OCI-LY1 (cell line): ENCODE measurements around the gene GOT2.

Experiments used
- H2AFZ ChIP-seq: fragments of 200-600 bp; sonication (generic), shearing (Covaris generic); 2 replicates; pipeline ENCODE4 v1.6.0; 2014; ENCODE audit warnings: antibody characterized with exemption, mild to moderate bottlenecking, low read length
- H3F3A ChIP-seq: fragments of 200-600 bp; sonication (generic), shearing (Covaris generic); 2 replicates; pipeline ENCODE4 v1.6.0; 2014; ENCODE audit warnings: mild to moderate bottlenecking, antibody characterized with exemption, low read length, moderate library complexity; ENCODE audit not compliant: insufficient read depth
- H3K27ac ChIP-seq: fragments of 200-600 bp; sonication (generic); 2 replicates; pipeline ENCODE4 v1.5.1; 2014; ENCODE audit warnings: low read length, mixed run types, mild to moderate bottlenecking, low read depth; ENCODE audit not compliant: poor library complexity, severe bottlenecking
- H3K27me3 ChIP-seq: fragments of 200-600 bp; sonication (generic); 2 replicates; pipeline ENCODE4 v1.6.0; 2014; ENCODE audit warnings: antibody characterized with exemption, mild to moderate bottlenecking, low read length, moderate library complexity; ENCODE audit not compliant: insufficient read depth
- H3K36me3 ChIP-seq: fragments of 200-600 bp; sonication (generic); 2 replicates; pipeline ENCODE4 v1.6.1; 2014; ENCODE audit warnings: mild to moderate bottlenecking, antibody characterized with exemption, low read length, moderate library complexity, mixed read lengths; ENCODE audit not compliant: insufficient read depth
- H3K4me1 ChIP-seq: fragments of 200-600 bp; sonication (generic); 2 replicates; pipeline ENCODE4 v1.5.1; 2014; ENCODE audit warnings: mild to moderate bottlenecking, low read length, moderate library complexity; ENCODE audit not compliant: insufficient read depth, severe bottlenecking
- H3K4me2 ChIP-seq: fragments of 200-600 bp; sonication (generic), shearing (Covaris generic); 2 replicates; pipeline ENCODE4 v1.6.1; 2014; ENCODE audit warnings: low read length
- H3K4me3 ChIP-seq: fragments of 200-600 bp; sonication (generic); 2 replicates; pipeline ENCODE4 v1.5.1; 2014; ENCODE audit warnings: low read length, low read depth, mild to moderate bottlenecking, mixed read lengths; ENCODE audit not compliant: poor library complexity, severe bottlenecking
- H3K79me2 ChIP-seq: fragments of 200-600 bp; shearing (Covaris generic); 2 replicates; pipeline ENCODE4 v1.6.1; 2016; ENCODE audit warnings: mixed run types, low read length, mixed read lengths; ENCODE audit not compliant: insufficient read depth
- H3K9ac ChIP-seq: fragments of 200-600 bp; sonication (generic), shearing (Covaris generic); 2 replicates; pipeline ENCODE4 v1.6.1; 2014; ENCODE audit warnings: mild to moderate bottlenecking, low read length, mixed read lengths
- H3K9me2 ChIP-seq: fragments of 200-600 bp; sonication (generic), shearing (Covaris generic); 2 replicates; pipeline ENCODE4 v1.6.1; 2014; ENCODE audit warnings: low read depth, mild to moderate bottlenecking, low read length, mixed read lengths
- H3K9me3 ChIP-seq: fragments of 200-600 bp; shearing (Covaris generic); 2 replicates; pipeline ENCODE4 v1.6.1; 2014; ENCODE audit warnings: low read length, mixed read lengths
- H4K20me1 ChIP-seq: fragments of 200-600 bp; sonication (generic), shearing (Covaris generic); 2 replicates; pipeline ENCODE4 v1.6.0; 2016; ENCODE audit warnings: mild to moderate bottlenecking, low read length; ENCODE audit not compliant: insufficient read depth
- CTCF ChIP-seq: fragments of 200-600 bp; sonication (generic), shearing (Covaris generic); IDR thresholded peaks from 2 replicates; pipeline ENCODE4 v1.5.1; 2017; ENCODE audit warnings: mild to moderate bottlenecking, antibody characterized with exemption, low read length, moderate library complexity, mixed read lengths
- EZH2 ChIP-seq: fragments of 200-600 bp; sonication (generic), shearing (Covaris generic); IDR thresholded peaks from 2 replicates; pipeline ENCODE4 v1.8.0; 2017; ENCODE audit warnings: borderline replicate concordance, mixed run types, mild to moderate bottlenecking, antibody characterized with exemption, low read length, moderate library complexity, mixed read lengths

GOT2 gene

GRCh38 chr16:58684354-58685083 is 49.6 kb downstream of the GOT2 start, which contains the start of gene SLC38A7:
Gene SLC38A7, minus strand, starts transcription at chr16:58684770. Its CDS starts 4,644 bp downstream, at chr16:58680126.
- Histone ChIP-seq H3K9ac (peak within 1 kb of the TSS; percentile 84), H3F3A (no peaks in the 10 kb centered on the region), H3K9me3 (no peaks in the 10 kb centered on the region), H2AFZ (peak within 1 kb of the TSS; percentile 100), H3K4me1 (peaks cover 15% of the 10 kb centered on the region), H3K79me2 (no peaks in the 10 kb centered on the region), H3K27me3 (no peaks in the 10 kb centered on the region), H3K4me2 (peak within 1 kb of the TSS; percentile 96), H4K20me1 (no peaks in the 10 kb centered on the region), H3K36me3 (0 out of 2 replicates have a peak, but pooled peaks cover 6% of the 10 kb centered on the region), H3K4me3 (peak within 1 kb of the TSS; percentile 98), H3K27ac (no peak within 1 kb of the TSS), H3K9me2 (no peaks in the 10 kb centered on the region)
- no peak for TF ChIP-seq EZH2
- TF ChIP-seq CTCF, result no peak

- Histone ChIP-seq H3K36me3 (0 out of 2 replicates have a peak, but pooled peaks cover 7% of the 10 kb centered on the region), H3K9ac (peak overlapping the region; percentile 84), H3K4me2 (peak overlapping the region; percentile 96), H2AFZ (peak overlapping the region; percentile 75), H3K79me2 (no peaks in the 10 kb centered on the region), H3K27me3 (no peaks in the 10 kb centered on the region), H3K27ac (no peak overlapping the region), H3F3A (no peaks in the 10 kb centered on the region), H3K9me2 (no peaks in the 10 kb centered on the region), H3K4me3 (peak overlapping the region; percentile 98), H3K4me1 (peaks cover 15% of the 10 kb centered on the region), H3K9me3 (no peaks in the 10 kb centered on the region), H4K20me1 (no peaks in the 10 kb centered on the region)
- no peak for TF ChIP-seq EZH2
- no peak for TF ChIP-seq CTCF
These were observed 50.1 kb downstream of the GOT2 start for GRCh38 chr16:58684001-58684353.

- H2AFZ ChIP-seq, result no peak overlapping the region
- H3K36me3 ChIP-seq, result 0 out of 2 replicates have a peak, but pooled peaks cover 7% of the 10 kb centered on the region
- H3K4me1 ChIP-seq, result peaks cover 13% of the 10 kb centered on the region
- no peak overlapping the region for H3K4me2 ChIP-seq
- no peak overlapping the region for H3K27ac ChIP-seq
- no peak overlapping the region for H3K9ac ChIP-seq
- TF ChIP-seq EZH2 (no peak), CTCF (no peak)
- H4K20me1 ChIP-seq, result no peaks in the 10 kb centered on the region
- H3K9me2 ChIP-seq, result no peaks in the 10 kb centered on the region
- H3K4me3 ChIP-seq, result no peak overlapping the region
- no peaks in the 10 kb centered on the region for H3K27me3 ChIP-seq
- H3K79me2 ChIP-seq, result no peaks in the 10 kb centered on the region
- no peaks in the 10 kb centered on the region for H3F3A ChIP-seq
- no peaks in the 10 kb centered on the region for H3K9me3 ChIP-seq
These were observed 54.4 kb downstream of the GOT2 start for GRCh38 chr16:58679763-58680162.
